Hepatocyte (in vitro differentiated cells): ENCODE measurements around the gene OLFML3.

Experiments used
- CTCF ChIP-seq: fragments of 200-600 bp; sonication (generic); IDR thresholded peaks from 2 replicates; pipeline ENCODE4 v1.5.1; 2016; ENCODE audit warnings: antibody characterized with exemption, mild to moderate bottlenecking; ENCODE audit not compliant: poor library complexity
- EZH2 ChIP-seq: fragments of 200-600 bp; sonication (generic); IDR thresholded peaks from 2 replicates; pipeline ENCODE4 v1.6.1; 2016; ENCODE audit warnings: antibody characterized with exemption, mild to moderate bottlenecking, borderline replicate concordance
- EZH2phosphoT487 ChIP-seq: fragments of 200-600 bp; sonication (generic); IDR thresholded peaks from one replicate; pipeline ENCODE4 v1.6.1; 2018; ENCODE audit warnings: antibody characterized with exemption, mild to moderate bottlenecking, low read depth, moderate library complexity; ENCODE audit not compliant: unreplicated experiment, severe bottlenecking

GRCh38 chr1:114021665-114022099, 42.4 kb downstream of the OLFML3 start:
- TF ChIP-seq CTCF (no peak), EZH2phosphoT487 (no peak), EZH2 (no peak)
